EH (cell line): Measurements from ENCODE around the gene NFIA.
"Not testable (repeated sequence)": the region's sequence is repeated elsewhere in the genome, so short reads cannot be mapped to it uniquely, and the experiment has no call there.

Source experiments
- DNase-seq: peaks from one replicate; pipeline ENCODE4 v3.0.0-alpha.2; 2015; ENCODE audit warnings: low read depth

NFIA gene

GRCh38 chr1:61058483-61059245 is 23.7 kb upstream of the NFIA start:
- peak; percentile 38 for DNase-seq

GRCh38 chr1:61061601-61062000 is 20.8 kb upstream of the NFIA start:
- not testable (repeated sequence) for DNase-seq

- no peak for DNase-seq
Measured at GRCh38 chr1:61064673-61065072, 17.7 kb upstream of the NFIA start.

- DNase-seq: no peak
Measured at GRCh38 chr1:61067446-61068019, 14.8 kb upstream of the NFIA start.

DNA sequence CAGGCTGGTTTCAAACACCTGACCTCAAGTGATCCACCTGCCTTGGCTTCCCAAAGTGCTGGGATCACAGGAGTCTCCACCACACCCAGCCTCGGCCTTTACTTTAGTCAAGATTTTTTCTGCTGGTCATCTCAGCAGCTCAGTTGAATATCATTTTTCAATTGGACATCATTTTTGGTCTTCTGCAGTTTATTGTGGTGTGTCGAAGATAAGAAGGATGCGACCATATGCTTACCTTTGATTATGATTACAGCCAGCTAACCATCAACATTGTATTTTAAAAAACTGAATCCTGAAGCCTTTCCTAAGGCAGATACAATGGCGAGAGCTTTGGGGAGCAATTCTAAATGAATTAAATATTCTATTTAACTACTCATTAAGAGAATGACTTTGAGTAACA is 12.3 kb upstream of the NFIA start:
- DNase-seq: no peak

DNA sequence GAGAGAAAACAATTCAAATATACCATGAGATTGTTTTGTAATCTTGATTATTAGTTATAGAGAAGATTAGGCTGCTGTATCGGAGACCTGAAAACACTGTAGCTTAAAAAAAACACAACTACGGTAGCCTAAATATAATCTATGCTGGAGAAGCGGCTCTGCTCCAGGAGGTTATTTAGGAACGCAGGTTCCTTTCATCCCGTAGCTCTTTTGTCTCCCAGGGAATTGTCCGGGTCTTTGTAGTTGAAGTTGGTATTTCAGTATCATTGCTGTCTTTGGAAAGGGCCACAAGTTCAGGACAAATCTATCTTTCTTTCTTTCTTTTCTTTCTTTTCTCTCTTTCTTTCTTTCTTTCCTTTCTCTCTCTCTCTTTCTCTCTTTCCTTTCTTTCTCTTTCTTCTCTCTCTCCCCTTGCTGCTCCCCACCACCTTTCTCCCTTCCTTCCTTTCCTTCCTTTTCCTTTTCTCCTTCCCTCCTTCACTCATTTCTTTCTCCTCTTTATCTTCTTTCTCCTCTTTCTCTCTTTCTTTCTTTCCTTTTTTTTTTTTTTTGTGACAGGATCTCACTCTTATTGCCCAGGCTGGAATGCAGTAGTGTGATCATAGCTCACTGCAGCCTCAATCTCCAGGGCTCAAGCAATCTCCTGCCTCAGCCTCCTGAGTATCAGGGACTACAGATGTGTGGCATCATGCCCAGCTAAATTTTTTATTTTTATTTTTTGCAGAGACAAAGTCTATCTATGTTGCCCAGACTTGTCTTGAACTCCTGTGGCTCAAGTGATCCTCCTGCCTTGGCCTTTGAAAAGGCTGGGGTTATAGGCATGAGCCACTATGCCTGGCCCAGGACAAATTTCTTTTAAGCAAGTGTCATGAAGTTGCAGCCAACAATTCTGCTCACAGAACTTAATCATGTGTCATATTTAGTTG is 10.9 kb upstream of the NFIA start:
- no peak for DNase-seq

DNA sequence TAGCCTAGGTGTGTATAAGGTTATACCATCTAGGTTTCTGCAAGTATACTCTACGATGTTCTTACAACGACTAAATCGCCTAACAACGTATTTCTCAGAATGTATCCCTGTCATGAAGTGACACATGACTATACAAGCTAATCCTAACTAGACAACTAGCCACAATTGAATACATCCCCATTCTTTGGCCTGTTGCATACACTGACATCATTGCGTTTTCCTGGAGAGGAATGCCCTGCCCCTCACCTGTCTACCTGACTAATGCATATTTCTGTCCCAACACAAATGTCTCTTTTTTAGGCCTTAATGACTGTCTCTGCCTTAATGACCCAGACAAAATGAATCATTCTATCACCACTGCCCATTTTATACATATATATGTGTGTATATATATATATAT is 8.5 kb upstream of the NFIA start:
- DNase-seq: no peak

DNA sequence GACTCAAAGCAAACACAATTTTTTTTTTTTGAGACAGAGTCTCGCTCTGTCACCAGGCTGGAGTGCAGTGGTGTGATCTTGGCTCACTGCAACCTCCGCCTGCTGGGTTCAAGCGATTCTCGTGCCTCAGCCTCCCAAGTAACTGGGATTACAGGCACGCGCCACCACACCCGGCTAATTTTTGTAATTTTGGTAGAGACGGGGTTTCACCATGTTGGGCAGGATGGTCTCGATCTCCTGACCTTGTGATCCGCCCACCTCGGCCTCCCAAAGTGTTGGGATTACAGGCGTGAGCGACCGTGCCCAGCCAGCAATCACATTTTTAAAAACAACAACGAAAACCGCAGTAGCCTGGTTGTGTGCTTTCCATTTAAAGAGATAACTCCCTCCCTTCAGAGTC is 6.5 kb upstream of the NFIA start:
- DNase-seq: not testable (repeated sequence)

DNA sequence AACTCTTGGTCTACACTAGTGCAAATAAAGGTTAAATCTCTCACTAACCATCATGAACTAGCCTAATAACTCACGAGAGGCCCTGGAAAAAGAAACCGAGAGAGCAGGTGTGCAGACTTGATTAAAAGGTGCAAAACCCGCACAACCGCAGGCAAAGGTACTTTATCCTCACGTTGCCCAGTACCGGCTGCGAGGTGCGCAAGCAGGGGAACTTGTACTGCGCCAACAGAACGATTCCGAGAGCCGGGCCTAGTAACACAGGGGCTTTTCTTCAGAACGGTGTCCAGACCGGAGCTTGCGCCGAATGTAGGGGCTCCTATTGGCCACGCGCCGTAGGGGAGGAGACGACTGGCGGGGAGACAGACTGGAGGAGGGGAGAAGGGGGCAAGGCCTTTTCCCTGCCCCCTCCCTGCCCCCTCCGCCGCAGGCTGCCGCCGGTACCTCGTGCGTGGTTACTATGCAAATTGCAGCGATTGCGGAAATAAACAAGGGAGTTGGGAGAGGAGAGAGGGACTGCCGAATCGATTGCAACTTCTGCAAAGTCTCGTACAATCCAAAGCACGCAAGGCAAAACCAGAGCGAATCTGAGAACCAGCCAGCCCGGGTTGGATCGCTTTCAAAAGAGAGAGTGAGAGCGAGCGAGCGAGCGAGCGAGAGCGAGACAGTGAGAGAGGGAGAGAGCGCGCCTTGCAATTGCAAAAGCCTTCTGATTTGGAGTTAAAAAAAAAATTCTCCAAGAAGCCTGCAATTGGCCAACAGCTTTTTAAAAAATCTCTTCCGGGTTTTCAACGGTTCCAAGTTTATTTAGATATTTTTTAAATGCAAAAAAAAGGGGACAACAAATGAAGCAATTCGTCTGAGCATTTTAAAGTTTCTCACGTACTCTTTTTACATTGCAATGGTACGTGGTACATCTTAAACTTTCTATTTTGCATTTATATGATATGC is 5.4 kb upstream of the NFIA start:
- peak; percentile 76 for DNase-seq

DNA sequence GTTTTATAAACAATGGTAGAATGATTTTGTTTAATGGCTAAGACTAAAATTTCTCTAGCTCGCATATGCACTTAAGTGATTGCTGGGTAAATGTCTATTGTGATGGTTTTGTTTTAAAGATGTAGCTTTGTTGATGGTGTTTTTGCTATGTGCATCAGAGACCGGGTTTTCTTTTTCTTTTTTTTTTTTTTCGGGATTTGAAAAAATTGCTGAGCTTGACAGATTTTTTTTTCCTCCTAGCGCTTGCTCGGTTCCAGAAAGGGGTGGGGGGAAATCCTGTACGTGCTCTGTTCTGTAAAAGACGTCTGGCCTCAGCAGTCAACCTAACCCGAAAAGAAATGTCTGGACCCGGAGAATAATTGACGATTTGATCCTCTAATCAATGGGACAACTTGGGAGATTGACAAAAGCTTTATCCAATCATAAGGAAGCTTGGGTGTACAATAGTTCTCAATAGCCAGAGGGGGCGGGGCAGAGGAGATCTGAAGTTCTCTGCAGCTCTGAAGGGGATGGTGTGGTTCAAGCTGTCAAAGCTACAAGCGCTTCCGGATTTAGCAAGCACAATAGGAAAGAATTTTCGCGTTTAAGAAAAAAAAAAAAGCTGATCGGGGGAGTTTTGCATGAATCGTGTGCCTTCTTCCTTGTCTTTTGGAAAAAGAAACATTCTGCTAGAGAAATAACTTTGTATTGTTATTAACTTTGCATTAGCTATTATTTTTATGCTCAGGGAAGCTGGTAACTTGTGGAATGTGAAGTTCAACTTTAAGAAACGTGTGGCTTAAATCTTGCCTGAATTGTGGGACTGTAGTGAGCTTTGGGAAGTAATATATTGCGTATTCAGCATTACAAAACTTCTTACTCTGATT is 4.5 kb upstream of the NFIA start:
- peak; percentile 99 for DNase-seq

DNA sequence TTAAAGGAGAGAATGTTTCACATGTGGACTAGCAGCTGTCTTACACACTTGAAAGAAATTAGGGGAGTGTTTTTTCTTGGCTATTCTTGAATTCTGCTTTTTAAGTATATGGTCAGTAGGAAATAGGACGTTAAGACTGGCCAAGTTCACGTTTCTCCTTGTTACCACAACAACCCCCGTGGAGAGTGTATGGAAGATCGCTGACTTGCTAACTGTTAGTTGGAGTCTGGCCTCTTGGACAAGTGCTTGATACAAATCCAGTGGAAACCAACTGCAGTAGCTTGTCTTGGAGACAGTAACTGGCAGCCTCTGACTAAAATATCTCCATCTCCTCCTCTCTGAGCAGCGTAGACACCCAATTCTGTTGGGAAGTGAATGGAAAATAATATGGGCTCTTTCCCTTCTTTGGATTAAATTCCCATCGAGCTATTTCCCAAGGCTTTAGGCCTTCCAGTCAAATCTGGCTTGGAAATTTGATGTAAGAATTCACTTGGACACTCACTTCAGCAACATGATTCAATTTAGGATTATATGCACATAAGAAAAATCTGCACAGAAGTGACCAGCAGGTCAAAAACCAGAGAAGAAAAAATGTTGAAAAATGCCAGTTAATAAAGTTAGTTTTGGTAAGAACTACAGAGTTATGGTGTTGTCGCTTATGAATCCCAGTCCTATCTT is 3.6 kb upstream of the NFIA start:
- no peak for DNase-seq

DNA sequence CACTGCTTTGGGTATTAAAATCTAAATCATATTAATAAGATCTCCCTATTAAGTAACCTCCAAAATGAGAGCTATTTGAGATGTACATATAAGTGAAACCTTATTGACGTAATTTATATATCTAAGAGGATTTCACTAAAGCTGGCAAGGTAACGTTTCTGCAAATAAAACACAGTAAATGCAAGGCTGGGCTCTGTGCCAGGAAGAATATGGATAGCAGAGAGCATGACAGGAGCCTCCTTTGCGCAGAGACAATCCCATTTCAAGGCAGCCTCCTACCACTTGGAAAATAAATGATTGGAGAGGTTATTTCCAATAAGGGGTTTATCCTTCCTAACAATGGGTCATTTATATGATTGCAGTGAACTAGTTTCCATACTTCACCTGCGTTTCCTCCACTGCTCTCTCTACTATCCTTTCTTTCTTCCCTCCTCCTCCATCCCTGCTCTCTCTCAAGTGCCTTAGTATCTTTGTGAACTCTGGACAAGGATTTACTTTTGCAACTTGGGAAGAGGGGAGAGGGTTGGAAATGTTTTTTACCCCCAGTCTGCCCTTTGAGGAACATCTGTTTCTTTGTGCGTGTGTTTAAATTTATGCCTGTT is 3.0 kb upstream of the NFIA start:
- no peak for DNase-seq

- DNase-seq: peak; percentile 78
Measured at GRCh38 chr1:61079898-61080336, 2.4 kb upstream of the NFIA start.

DNA sequence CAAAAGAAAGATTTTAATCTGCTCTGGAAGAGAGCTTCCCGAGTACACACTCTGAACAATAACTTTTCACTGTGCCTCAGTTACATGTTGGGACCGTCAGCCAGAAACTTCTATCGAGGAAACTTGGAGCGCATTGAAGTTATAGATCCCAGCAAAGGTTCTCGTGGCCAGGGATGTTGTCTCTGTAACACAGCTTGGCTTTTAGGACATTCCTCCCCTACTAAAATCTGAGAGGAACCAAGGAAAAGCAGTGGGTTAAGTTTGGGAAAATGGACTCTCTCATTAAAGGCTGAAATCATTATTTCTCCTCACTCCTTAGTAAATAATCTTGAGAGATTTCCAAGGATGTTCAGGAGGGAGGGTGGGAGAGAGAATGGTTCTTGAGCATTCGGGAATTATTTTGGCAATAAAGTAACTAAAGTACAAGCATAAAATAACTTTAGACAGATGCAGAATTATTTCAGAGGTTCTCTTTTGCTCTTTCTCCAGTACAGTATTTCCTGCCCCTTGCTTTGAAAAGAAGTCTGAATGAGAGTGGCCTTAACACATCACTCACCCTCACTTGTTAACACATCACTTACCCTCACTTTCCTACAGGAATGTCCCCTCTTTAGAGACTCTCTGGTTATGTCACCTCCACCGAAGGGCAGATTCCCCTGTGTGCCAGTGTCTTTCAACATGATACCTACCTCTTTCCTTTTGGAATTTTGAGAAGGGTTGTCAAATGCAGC is 1.8 kb upstream of the NFIA start:
- DNase-seq: no peak

- no peak for DNase-seq
Measured at GRCh38 chr1:61081144-61081685, 1.1 kb upstream of the NFIA start.

- DNase-seq: peak; percentile 32
Measured at GRCh38 chr1:61081686-61082310, 563 bp upstream of the NFIA start.

GRCh38 chr1:61083013-61083806 is 849 bp downstream of the NFIA start:
- peak; percentile 42 for DNase-seq
